HK-2 (cell line): ENCODE data around the gene UFSP2.

Experiments
- DNase-seq: peaks from one replicate; pipeline ENCODE4 v3.0.0-alpha.2; 2018; ENCODE audit not compliant: unreplicated experiment

The UFSP2 gene

GRCh38 chr4:185426960-185427688, 1.4 kb upstream of the UFSP2 start:
- DNase-seq = no peak

DNA sequence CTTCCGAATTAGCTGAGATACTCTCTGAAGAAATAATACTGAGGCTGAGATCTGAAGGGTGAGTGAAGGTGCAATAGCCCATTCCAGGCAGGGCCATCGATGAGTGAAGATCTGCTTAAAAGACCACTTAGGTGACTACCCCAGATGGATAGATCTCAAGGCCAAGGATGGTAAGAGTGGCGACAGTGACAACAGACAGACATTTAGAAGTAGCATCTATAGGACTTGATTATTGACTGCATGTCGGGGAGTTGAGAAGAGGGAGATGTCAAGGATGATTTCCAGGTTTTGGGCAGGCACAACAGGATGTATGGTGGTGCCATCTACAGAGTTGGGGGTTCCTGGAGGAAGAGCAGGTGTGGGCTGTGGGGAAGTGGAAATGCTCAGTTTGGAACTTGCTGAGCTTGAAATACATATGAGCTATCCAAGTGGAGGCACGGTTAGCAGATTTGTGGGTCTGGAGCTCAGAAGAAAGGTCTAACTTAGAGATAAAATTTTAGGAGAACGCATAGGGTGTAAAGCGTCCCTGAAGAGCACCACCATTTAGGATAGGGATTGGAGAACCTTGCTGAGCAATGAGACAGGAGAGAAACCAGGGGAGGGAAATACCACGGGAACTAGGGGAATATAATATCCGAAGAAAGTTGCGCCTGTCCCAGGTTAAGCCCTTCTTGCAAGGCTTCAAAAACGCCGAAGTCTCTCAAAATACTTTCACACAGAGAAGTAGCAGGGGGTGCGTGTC, 688 bp downstream of the UFSP2 start:
- peak; percentile 11 for DNase-seq

- DNase-seq = no peak
Measured at GRCh38 chr4:185421366-185422124, 4.2 kb downstream of the UFSP2 start.

GRCh38 chr4:185416955-185417354, 8.8 kb downstream of the UFSP2 start:
- DNase-seq = no peak

DNA sequence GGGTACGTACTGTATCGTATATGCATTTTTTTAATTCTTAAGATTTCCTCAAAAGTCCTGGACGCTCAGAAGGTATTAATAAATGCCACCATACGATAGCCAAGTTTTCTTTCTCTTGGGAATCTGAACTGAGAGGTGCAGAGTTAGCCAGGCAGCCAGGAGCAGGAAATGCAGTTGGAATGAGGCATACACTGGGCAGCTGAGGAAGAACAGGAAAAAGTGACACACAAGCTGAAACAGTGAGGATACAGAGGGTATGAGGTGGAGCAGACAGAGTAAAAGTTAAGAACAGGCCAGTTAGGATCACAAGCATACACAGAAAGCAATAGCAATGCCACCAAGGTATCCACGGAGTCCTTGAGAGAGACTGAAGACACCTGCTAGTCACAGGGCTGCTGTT, 13.4 kb downstream of the UFSP2 start:
- DNase-seq = no peak

DNA sequence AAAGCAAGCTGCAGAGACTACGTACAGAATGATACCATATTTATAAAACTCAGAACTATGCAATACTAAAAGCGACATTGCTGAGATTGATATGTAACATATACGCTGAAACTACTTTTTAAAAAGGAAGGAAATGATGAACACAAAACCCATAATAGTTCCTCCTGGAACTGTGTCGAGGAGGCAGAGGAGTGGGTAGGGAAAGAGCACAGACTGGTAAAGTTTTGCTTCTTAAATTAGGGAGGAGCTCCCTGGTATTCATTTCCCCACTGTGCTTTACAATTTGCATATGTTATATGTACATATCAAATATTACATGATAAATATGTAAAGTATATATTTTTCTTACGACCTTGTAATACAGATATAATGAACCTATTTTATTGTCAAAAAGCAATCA, 13.9 kb downstream of the UFSP2 start:
- no peak for DNase-seq

GRCh38 chr4:185408432-185408831, 17.3 kb downstream of the UFSP2 start:
- no peak for DNase-seq

DNA sequence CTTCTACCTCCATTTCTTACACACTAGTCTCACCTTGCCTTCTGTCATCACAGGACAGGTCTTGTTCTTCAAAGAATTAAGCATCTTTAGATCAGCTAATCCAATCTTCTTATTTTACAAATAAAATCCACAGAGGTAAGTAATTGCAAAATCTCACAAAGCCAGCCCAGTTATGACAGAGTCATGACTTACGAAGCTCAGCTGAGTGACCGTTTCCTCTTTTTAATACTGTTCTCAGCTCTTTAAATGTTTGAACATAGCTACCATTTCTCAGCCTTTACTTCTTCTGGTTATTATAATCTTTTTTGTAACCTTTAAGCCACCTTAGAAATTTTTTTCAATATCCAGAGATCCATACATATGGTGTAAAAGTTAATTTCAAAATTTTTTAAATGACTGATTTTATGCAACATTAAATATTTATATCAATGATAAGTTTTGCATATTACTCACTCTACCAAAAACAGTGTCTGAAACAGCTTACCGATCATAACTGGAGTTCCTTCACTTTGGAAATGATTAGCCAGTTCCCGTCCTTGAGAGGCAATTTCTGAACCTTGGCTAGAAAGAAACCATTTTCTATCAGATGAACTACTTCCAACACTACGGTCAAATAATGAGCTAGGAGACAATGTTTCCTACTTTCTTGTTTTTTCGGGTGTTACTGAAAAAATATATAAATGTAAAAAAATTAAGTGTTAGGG, 20.3 kb downstream of the UFSP2 start:
- DNase-seq = no peak

GRCh38 chr4:185404031-185404430, 21.7 kb downstream of the UFSP2 start:
- DNase-seq = no peak

GRCh38 chr4:185399466-185399865, 26.3 kb downstream of the UFSP2 start:
- no peak for DNase-seq

DNA sequence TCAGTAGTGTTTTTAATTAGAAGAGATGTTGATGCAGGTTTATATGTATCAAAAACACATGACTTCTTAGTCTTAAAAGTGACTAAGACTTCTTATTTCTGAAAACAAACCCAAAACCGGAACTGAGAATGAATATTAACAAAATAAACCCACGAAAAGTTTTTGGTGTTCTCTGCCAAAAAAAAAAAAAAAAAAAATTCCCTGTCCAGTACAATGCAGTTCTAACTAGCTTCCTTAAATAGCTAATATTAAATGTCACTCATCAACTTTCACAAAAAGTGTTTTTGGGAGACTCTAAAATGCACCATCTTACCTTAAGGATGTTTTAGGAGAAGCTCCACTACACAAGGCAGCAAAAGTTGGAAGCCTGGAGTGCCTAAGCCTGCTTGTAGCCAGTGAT, 27.1 kb downstream of the UFSP2 start:
- DNase-seq = no peak

DNA sequence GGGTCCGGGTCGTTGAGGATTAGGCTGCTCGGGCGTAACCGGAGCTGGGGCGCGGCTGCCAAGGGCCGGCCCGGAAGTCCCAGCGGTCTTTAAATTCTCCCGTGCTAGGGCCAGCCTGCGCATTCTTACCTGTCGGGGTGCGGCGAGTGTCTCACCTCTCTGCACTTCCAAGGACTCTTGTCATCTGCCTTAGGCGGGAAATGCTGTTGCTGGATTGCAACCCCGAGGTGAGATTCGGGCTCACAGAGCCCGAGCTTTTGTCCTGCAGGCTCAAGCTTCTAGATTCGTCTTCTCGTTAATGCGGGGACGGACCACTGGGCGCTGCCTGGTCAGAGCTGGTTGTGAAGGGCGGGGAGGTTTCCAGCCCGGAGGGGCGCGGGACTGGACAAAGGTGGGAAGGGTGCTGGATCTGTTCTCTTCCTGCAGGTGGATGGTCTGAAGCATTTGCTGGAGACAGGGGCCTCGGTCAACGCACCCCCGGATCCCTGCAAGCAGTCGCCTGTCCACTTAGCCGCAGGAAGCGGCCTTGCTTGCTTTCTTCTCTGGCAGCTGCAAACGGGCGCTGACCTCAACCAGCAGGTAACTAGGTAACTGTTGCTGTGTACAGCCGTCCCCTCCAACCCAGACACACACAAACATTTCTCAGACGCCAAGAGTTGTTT, 28.9 kb downstream of the UFSP2 start, which contains the start of gene ANKRD37:
ANKRD37 (plus strand) TSS at position 118 of the 662 bp plus-strand sequence; CDS start at position 201, 83 bp downstream.
- DNase-seq = peak; percentile 55

DNA sequence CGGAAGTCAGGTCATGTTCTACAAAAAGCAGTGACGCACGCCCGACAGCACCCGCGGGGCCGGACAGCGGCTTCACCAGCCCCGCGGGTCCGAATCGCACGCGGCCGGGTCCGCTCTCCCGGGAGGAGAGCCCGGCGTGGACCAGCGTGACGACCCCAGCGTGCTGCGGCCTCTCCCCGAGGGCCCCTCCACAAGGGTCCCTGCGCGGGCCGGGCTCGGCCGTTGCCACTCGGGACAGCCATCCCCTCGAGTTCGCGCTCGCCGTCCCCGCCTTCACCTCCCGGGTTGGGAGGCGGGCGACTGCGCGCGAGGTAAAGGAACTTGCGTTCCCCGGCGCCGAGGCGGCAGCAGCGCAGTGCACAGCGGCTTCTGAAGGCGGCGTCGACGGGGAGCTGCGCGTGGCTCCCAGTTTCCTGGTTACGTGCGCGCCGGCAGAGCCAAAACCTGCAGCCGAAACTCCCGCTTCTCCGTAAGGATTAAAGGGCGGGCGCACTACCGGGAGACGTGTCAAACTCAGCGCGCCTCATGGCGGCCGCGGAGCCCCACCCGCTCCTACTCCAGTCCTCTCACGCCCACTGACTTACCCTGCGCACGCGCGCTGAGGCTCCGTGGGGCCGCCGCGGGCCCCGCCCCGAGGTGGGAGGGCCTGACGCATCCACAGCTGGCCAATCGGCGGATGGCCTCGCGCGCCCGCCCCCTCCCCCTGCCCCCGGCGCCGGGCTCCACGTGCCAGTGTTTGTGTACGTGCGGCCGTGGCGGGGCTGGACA, 29.6 kb downstream of the UFSP2 start:
- peak; percentile 99 for DNase-seq

DNA sequence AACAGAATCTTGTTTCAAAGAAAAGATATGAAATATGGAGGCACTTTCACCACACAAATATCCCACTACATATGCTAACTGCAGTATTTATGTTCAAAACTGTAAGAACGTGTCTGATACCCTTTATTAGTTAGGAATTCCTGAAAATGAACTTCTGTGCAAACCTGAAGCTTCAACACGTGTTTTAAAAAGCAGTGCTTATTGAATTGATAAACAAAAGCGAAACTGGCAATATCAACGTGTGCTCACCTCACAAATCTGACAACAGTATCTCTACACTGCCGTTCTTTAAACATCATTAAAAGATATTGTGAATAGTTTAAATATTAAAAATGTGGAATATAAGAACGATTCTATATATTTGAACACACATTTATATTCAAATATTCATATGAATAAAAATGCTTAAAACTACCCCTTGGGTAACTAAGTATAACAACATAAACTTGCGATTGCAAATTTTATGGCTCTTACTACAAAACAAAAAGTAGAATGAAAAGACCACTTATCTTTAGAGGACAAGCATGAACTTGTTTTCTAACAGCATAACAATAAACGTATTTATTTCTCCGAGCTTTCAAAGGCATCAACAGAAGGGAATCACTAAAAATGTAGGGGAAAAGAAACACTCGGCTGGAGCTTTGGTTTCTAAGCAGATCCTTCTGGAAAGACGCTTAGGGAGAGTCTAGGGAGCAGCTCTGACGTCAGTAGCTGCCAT, 30.4 kb downstream of the UFSP2 start, which contains the start of gene LRP2BP:
LRP2BP (minus strand) TSS at position 687 of the 718 bp plus-strand sequence. CDS start 17,738 bp downstream, outside the sequence.
- no peak for DNase-seq

- DNase-seq = no peak
Measured at GRCh38 chr4:185394568-185395237, 31.1 kb downstream of the UFSP2 start.

GRCh38 chr4:185392156-185392555, 33.6 kb downstream of the UFSP2 start:
- no peak for DNase-seq

DNA sequence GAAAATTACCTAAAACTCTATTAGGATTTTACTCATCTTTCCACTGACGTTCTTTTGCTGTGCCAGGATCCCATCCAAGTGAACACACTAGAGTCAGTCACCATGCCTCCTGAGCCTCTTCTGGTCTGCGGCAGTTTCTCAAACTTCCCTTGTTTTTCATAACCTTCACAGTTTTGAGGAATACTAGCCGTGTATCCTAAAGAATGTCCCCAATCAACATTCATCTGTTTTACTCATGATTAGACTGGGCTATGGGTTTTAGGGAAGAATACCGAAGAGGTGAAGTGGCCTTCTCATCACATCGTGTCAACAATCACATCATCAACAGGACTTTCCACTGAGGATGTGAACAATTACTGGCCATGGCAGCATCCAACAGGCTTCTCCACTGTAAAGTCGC, 34.8 kb downstream of the UFSP2 start:
- DNase-seq = no peak

DNA sequence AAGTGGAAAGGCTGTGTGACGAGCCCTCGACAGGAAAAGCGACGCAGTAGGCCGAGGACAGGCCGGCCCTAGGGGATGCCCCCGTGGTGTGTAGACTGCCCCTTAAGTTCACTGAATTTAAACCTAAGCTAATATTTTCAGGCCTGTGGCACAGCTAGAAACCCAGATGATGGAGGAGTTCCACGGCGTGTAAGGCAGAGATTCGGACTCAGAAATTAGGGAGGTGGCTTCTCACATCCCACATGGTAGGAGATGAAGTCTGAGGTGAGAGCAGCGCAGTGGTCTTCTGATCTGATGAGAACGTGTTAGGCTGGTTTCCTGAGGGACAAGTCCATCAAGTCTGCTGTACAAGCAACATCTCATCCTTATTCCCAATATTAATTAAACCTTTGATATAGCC, 37.8 kb downstream of the UFSP2 start:
- no peak for DNase-seq

- no peak for DNase-seq
Measured at GRCh38 chr4:185384930-185385331, 40.8 kb downstream of the UFSP2 start.
